ENCODE data around the gene ERAL1. TPM values are rescaled to one million over a fixed set of nuclear protein-coding genes. Genes with fewer than 3 reads are reported as not detected.
A peak's percentile ranks its signal among the peaks of the same experiment; 100 is the strongest.

The ERAL1 gene
- total and polyA plus RNA-seq, 7 experiments from 2014 or later: 19.8 to 56.6 (median 27.5) TPM

DNA sequence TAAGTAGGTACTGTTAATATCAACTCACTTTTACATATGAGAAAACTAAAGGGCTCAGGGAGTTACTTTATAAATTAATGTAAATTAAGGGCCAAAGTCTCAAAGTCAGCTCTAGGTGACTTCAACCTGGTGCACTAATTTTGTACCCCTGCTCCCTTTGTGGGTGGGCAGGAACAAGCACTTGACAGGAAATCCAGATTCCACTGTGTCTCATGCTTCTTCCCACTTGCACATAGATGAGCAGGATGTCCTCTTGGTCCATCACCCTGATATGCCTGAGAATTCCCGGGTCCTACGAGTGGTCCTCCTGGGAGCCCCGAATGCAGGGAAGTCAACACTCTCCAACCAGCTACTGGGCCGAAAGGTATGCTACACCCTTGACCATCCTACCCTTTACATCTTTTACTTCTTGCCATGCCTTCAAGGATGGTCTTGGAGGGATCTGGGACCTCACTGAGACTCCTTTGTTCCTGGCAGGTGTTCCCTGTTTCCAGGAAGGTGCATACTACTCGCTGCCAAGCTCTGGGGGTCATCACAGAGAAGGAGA is 1.3 kb downstream of the ERAL1 start:
- H3K27ac ChIP-seq (ENCODE audit: low read depth, low read length): no peak overlapping the region
- H3K9me3 ChIP-seq (ENCODE audit: control insufficient read depth in 2 of 3, low read length in 3 of 3): no peaks in the 10 kb centered on the region
- H3K4me1 ChIP-seq (ENCODE audit: control insufficient read depth in 2 of 2, insufficient read depth in 2 of 2, low read length in 2 of 2): peaks cover 7 to 12% of the 10 kb centered on the region in 2 donors
- H3K27ac Mint-ChIP-seq: peak overlapping the region in 3 of 9 donors; percentile 63 to 93 (median 90)
- H3K27me3 ChIP-seq (ENCODE audit: control insufficient read depth in 2 of 2, insufficient read depth in 2 of 2, low read length in 2 of 2): no peaks in the 10 kb centered on the region
- peaks cover 0 to 27% (median 11%) of the 10 kb centered on the region in 7 donors for H3K4me1 Mint-ChIP-seq
- no peak overlapping the region for H3K4me3 ChIP-seq (ENCODE audit: low read length)
- CTCF ChIA-PET: interaction anchor here (0.6 to 1.0 kb wide), 3 partner anchors 18 to 129 kb away, joined by 3 to 5 read pairs (median 4); no protein-coding TSS in a partner anchor
- peaks cover 7 to 25% (median 8%) of the 10 kb centered on the region in 3 experiments for H3K36me3 ChIP-seq (ENCODE audit: control insufficient read depth in 2 of 3, insufficient read depth in 3 of 3, low read length in 3 of 3)
- peak overlapping the region; percentile 45 to 100 (median 92) for H3K4me3 Mint-ChIP-seq
- POLR2A ChIA-PET: interaction anchor here (0.8 to 3.8 kb wide), 10 partner anchors 14 to 98 kb away, joined by 3 to 19 read pairs (median 4); partner anchors contain the start of genes DHRS13, FAM222B and FLOT2
- no peaks in the 10 kb centered on the region for H3K9me3 Mint-ChIP-seq
- intact Hi-C loops (cut with micrococcal nuclease): loop anchor here in 1 of 2 donors (10.0 kb wide), 1 partner anchor 211 kb away; the partner anchor contains the start of gene BLTP2
- ATAC-seq (no peak), DNase-seq (no peak)
- no peaks in the 10 kb centered on the region for H3K27me3 Mint-ChIP-seq
- H3K36me3 Mint-ChIP-seq: peaks cover 0 to 18% (median 8%) of the 10 kb centered on the region in 5 donors

GRCh38 chr17:28857905-28858800 is 3.3 kb downstream of the ERAL1 start:
- Histone ChIP-seq H3K4me3 (ENCODE audit: low read length) (no peak overlapping the region), H3K36me3 (ENCODE audit: control insufficient read depth in 2 of 3, insufficient read depth in 3 of 3, low read length in 3 of 3) (peaks cover 7 to 25% (median 8%) of the 10 kb centered on the region in 3 experiments), H3K27ac (ENCODE audit: low read depth, low read length) (no peak overlapping the region), H3K4me1 (ENCODE audit: control insufficient read depth in 2 of 2, insufficient read depth in 2 of 2, low read length in 2 of 2) (peaks cover 7 to 12% of the 10 kb centered on the region in 2 donors), H3K9me3 (ENCODE audit: control insufficient read depth in 2 of 3, low read length in 3 of 3) (no peaks in the 10 kb centered on the region), H3K27me3 (ENCODE audit: control insufficient read depth in 2 of 2, insufficient read depth in 2 of 2, low read length in 2 of 2) (no peaks in the 10 kb centered on the region)
- ATAC-seq: no peak
- DNase-seq: no peak
- H3K4me1 Mint-ChIP-seq: peaks cover 0 to 27% (median 15%) of the 10 kb centered on the region in 7 donors
- H3K9me3 Mint-ChIP-seq: no peaks in the 10 kb centered on the region
- H3K4me3 Mint-ChIP-seq: peak overlapping the region in 3 of 10 donors; percentile 34 to 52 (median 49)
- H3K27me3 Mint-ChIP-seq: no peaks in the 10 kb centered on the region
- intact Hi-C loops (cut with micrococcal nuclease): loop anchor here in 1 of 2 donors (10.0 kb wide), 1 partner anchor 213 kb away; the partner anchor contains the start of gene BLTP2
- peak overlapping the region in 1 of 9 donors; percentile 61 for H3K27ac Mint-ChIP-seq
- POLR2A ChIA-PET: interaction anchor here (0.8 to 2.4 kb wide), 4 partner anchors 16 to 132 kb away, joined by 3 to 10 read pairs (median 5); partner anchors contain the start of gene FAM222B
- CTCF ChIA-PET: no interaction called here
- H3K36me3 Mint-ChIP-seq: peaks cover 0 to 18% (median 8%) of the 10 kb centered on the region in 5 donors

DNA sequence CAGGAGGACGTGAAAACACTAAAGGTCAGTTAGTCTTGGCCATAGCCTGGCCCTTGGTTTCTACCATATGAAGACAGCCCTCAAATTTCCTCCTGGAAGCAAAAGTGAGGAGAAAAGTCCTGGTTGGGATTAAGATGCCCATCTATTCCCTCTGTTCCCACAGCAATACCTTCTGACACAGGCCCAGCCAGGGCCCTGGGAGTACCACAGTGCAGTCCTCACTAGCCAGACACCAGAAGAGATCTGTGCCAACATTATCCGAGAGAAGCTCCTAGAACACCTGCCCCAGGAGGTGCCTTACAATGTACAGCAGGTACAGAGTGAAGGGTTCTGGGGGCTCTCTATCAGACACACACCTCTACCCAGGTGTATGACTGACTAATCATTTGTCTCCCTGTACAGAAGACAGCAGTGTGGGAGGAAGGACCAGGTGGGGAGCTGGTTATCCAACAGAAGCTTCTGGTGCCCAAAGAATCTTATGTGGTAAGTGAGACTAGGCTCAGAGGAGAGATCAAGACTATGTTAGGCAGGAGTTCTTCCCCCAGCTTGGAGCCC is 4.1 kb downstream of the ERAL1 start:
- ChIA-PET POLR2A (interaction anchor here (0.8 to 2.4 kb wide), 4 partner anchors 10 to 43 kb away, joined by 3 to 10 read pairs (median 5); partner anchors contain the start of gene FAM222B), CTCF (interaction anchor here (0.6 to 0.7 kb wide), 2 partner anchors 9 to 34 kb away, joined by 3 read pairs; no protein-coding TSS in a partner anchor)
- Mint-ChIP-seq H3K27ac (peak overlapping the region in 1 of 9 donors; percentile 38), H3K27me3 (no peaks in the 10 kb centered on the region), H3K36me3 (peaks cover 0 to 18% (median 8%) of the 10 kb centered on the region in 5 donors), H3K4me3 (no peak overlapping the region), H3K9me3 (no peaks in the 10 kb centered on the region), H3K4me1 (peaks cover 0 to 27% (median 15%) of the 10 kb centered on the region in 7 donors)
- no peak for DNase-seq
- no peaks in the 10 kb centered on the region for H3K9me3 ChIP-seq (ENCODE audit: control insufficient read depth in 2 of 3, low read length in 3 of 3)
- intact Hi-C loops (cut with micrococcal nuclease): loop anchor here in 1 of 2 donors (10.0 kb wide), 1 partner anchor 214 kb away; the partner anchor contains the start of gene BLTP2
- H3K36me3 ChIP-seq (ENCODE audit: control insufficient read depth in 2 of 3, insufficient read depth in 3 of 3, low read length in 3 of 3): peaks cover 7 to 25% (median 8%) of the 10 kb centered on the region in 3 experiments
- no peak for ATAC-seq
- peaks cover 7 to 12% of the 10 kb centered on the region in 2 donors for H3K4me1 ChIP-seq (ENCODE audit: control insufficient read depth in 2 of 2, insufficient read depth in 2 of 2, low read length in 2 of 2)
- no peak overlapping the region for H3K4me3 ChIP-seq (ENCODE audit: low read length)
- no peak overlapping the region for H3K27ac ChIP-seq (ENCODE audit: low read depth, low read length)
- no peaks in the 10 kb centered on the region for H3K27me3 ChIP-seq (ENCODE audit: control insufficient read depth in 2 of 2, insufficient read depth in 2 of 2, low read length in 2 of 2)

GRCh38 chr17:28860363-28860808 is 5.6 kb downstream of the ERAL1 start:
- Mint-ChIP-seq H3K9me3 (no peaks in the 10 kb centered on the region), H3K27ac (no peak overlapping the region), H3K4me3 (no peak overlapping the region), H3K27me3 (no peaks in the 10 kb centered on the region), H3K4me1 (peaks cover 0 to 16% (median 6%) of the 10 kb centered on the region in 7 donors), H3K36me3 (peaks cover 0 to 18% (median 8%) of the 10 kb centered on the region in 5 donors)
- intact Hi-C loops (cut with micrococcal nuclease): no loop called here
- ChIA-PET POLR2A (interaction anchor here (0.9 to 1.0 kb wide), 2 partner anchors 11 to 43 kb away, joined by 3 read pairs; no protein-coding TSS in a partner anchor), CTCF (no interaction called here)
- H3K9me3 ChIP-seq (ENCODE audit: control insufficient read depth in 2 of 3, low read length in 3 of 3): no peaks in the 10 kb centered on the region
- DNase-seq (no peak), ATAC-seq (no peak)
- no peak overlapping the region for H3K27ac ChIP-seq (ENCODE audit: low read depth, low read length)
- H3K4me1 ChIP-seq (ENCODE audit: control insufficient read depth in 2 of 2, insufficient read depth in 2 of 2, low read length in 2 of 2): peaks cover 3 to 6% of the 10 kb centered on the region in 2 donors
- H3K36me3 ChIP-seq (ENCODE audit: control insufficient read depth in 2 of 3, insufficient read depth in 3 of 3, low read length in 3 of 3): peaks cover 7 to 25% (median 8%) of the 10 kb centered on the region in 3 experiments
- no peak overlapping the region for H3K4me3 ChIP-seq (ENCODE audit: low read length)
- H3K27me3 ChIP-seq (ENCODE audit: control insufficient read depth in 2 of 2, insufficient read depth in 2 of 2, low read length in 2 of 2): no peaks in the 10 kb centered on the region

GRCh38 chr17:28861393-28862203 is 6.8 kb downstream of the ERAL1 start:
- H3K9me3 ChIP-seq (ENCODE audit: control insufficient read depth in 2 of 3, low read length in 3 of 3): no peaks in the 10 kb centered on the region
- no peak overlapping the region for H3K4me3 Mint-ChIP-seq
- H3K4me3 ChIP-seq (ENCODE audit: low read length): no peak overlapping the region
- no peaks in the 10 kb centered on the region for H3K27me3 Mint-ChIP-seq
- H3K4me1 ChIP-seq (ENCODE audit: control insufficient read depth in 2 of 2, insufficient read depth in 2 of 2, low read length in 2 of 2): no peaks in the 10 kb centered on the region
- peak overlapping the region in 3 of 9 donors; percentile 9 to 84 (median 33) for H3K27ac Mint-ChIP-seq
- intact Hi-C loops (cut with micrococcal nuclease): no loop called here
- ChIA-PET POLR2A (interaction anchor here (0.6 to 1.5 kb wide), 4 partner anchors 9 to 98 kb away, joined by 3 to 4 read pairs (median 3); no protein-coding TSS in a partner anchor), CTCF (interaction anchor here (1.3 kb wide), 1 partner anchor 13 kb away, joined by 3 read pairs; no protein-coding TSS in a partner anchor)
- H3K27me3 ChIP-seq (ENCODE audit: control insufficient read depth in 2 of 2, insufficient read depth in 2 of 2, low read length in 2 of 2): no peaks in the 10 kb centered on the region
- no peaks in the 10 kb centered on the region for H3K9me3 Mint-ChIP-seq
- H3K36me3 ChIP-seq (ENCODE audit: control insufficient read depth in 2 of 3, insufficient read depth in 3 of 3, low read length in 3 of 3): peaks cover 7 to 25% (median 8%) of the 10 kb centered on the region in 3 experiments
- peaks cover 0 to 13% (median 4%) of the 10 kb centered on the region in 7 donors for H3K4me1 Mint-ChIP-seq
- H3K36me3 Mint-ChIP-seq: peaks cover 0 to 18% (median 8%) of the 10 kb centered on the region in 5 donors
- ATAC-seq: no peak
- no peak for DNase-seq
- no peak overlapping the region for H3K27ac ChIP-seq (ENCODE audit: low read depth, low read length)

Data from naive thymus-derived CD4-positive, alpha-beta T cell (primary cell).